Body of pancreas (tissue), 4 donors: ENCODE data around the gene ULK3. TPM values are rescaled to one million over a fixed set of nuclear protein-coding genes. Genes with fewer than 3 reads are reported as not detected.

Experiments
- ATAC-seq: fragments of 150-250 bp; one replicate; pipeline ENCODE4 v1.9.1; 2016
- DNase-seq, 4 donors: peaks; one replicate each; pipeline ENCODE4 v3.0.0-alpha.2; 2019
- H3K27ac ChIP-seq, 4 donors: fragments of 200-600 bp; sonication (generic); 1 replicate in 3 of 4; 2 replicates in 1 of 4; pipeline versions ENCODE4 v1.5.1 to v1.6.1; 2016 to 2019; ENCODE audit warnings: mild to moderate bottlenecking in 1 of 4, mixed read lengths in 1 of 4, moderate library complexity in 1 of 4
- H3K27me3 ChIP-seq, 2 donors: fragments of 200-600 bp; sonication (generic); one replicate each; pipeline ENCODE4 v1.6.0; 2016; ENCODE audit warnings: mild to moderate bottlenecking in 1 of 2
- H3K36me3 ChIP-seq, 2 donors: fragments of 200-600 bp; sonication (generic); replicated peaks in 1 of 2; 2 replicates each; pipeline ENCODE4 v1.5.1; 2016; ENCODE audit warnings: low read depth in 2 of 2; ENCODE audit not compliant: insufficient read depth in 1 of 2
- H3K4me1 ChIP-seq: fragments of 200-600 bp; sonication (generic); one replicate; pipeline ENCODE4 v1.6.0; 2016
- H3K4me3 ChIP-seq, 2 donors: fragments of 200-600 bp; sonication (generic); 1 replicate in 1 of 2; 2 replicates in 1 of 2; pipeline ENCODE4 v1.5.1; 2016 to 2019
- H3K9me3 ChIP-seq, 3 donors: fragments of 200-600 bp; sonication (generic); 1 replicate in 2 of 3; 2 replicates in 1 of 3; pipeline ENCODE4 v1.5.1; 2016
- CTCF ChIP-seq, 7 experiments: fragments of 450-650 bp in 4 of 7; fragments of 200-600 bp in 3 of 7; sonication (generic) in 3 of 7; IDR thresholded peaks; one replicate each; pipeline ENCODE4 v1.5.1; 2016 to 2019; ENCODE audit warnings: antibody characterized with exemption in 7 of 7
- POLR2A ChIP-seq, 3 donors: fragments of 450-650 bp; IDR thresholded peaks; one replicate each; pipeline ENCODE4 v1.6.1; 2016; ENCODE audit warnings: antibody characterized with exemption in 3 of 3, mild to moderate bottlenecking in 2 of 3
- WGBS, 2 donors: methylation state at CpG; one replicate each; pipeline ENCODE4 v1.1.5; 2017; 5-methylcytosine and 5-hydroxymethylcytosine counted together
- intact Hi-C: fragments of 100-400 bp; cut with DNase I; formaldehyde crosslinking; loops from one replicate; pipeline ENCODE4 v1.15.1; 2023
- total RNA-seq, 2 donors: library from RNA; depleted of rRNA; stranded (reverse); fragments of >200 nt; gene quantifications; one replicate each; pipeline ENCODE4 v1.1.0, GENCODE V29; 2016

The ULK3 gene
- total RNA-seq, 2 donors from 2014 or later, result 74.2 to 76.3 TPM

- Histone ChIP-seq H3K4me3 (no peak overlapping the region), H3K27me3 (no peaks in the 10 kb centered on the region), H3K9me3 (no peaks in the 10 kb centered on the region), H3K4me1 (peaks cover 67% of the 10 kb centered on the region), H3K27ac (peak overlapping the region in 2 of 4 donors; percentile 26 to 68), H3K36me3 (no peaks in the 10 kb centered on the region)
- DNase-seq, result no peak
- TF ChIP-seq CTCF (IDR thresholded peaks at IDR 0.05) (no peak), POLR2A (IDR thresholded peaks at IDR 0.05) (no peak)
- ATAC-seq, result no peak
- intact Hi-C loops, result no loop called here
Observed at GRCh38 chr15:74869372-74869725, 26.4 kb upstream of the ULK3 start.

- Histone ChIP-seq H3K36me3 (no peaks in the 10 kb centered on the region), H3K27me3 (no peaks in the 10 kb centered on the region), H3K4me3 (no peak overlapping the region), H3K27ac (peak overlapping the region in 2 of 4 donors; percentile 42 to 68), H3K4me1 (peaks cover 74% of the 10 kb centered on the region), H3K9me3 (no peaks in the 10 kb centered on the region)
- 49 to 74% methylated on average over 6 of the region's 6 CpGs for WGBS, 2 donors
- no peak for ATAC-seq
- DNase-seq, result peak in 1 of 4 donors; percentile 59
- intact Hi-C loops, result no loop called here
- TF ChIP-seq CTCF (IDR thresholded peaks at IDR 0.05), result no peak
- TF ChIP-seq POLR2A (IDR thresholded peaks at IDR 0.05), result peak in 1 of 3 donors; percentile 23
Observed at GRCh38 chr15:74868059-74868458, 25.1 kb upstream of the ULK3 start.

- no peaks in the 10 kb centered on the region for H3K27me3 ChIP-seq
- no peak for DNase-seq
- peaks cover 76% of the 10 kb centered on the region for H3K4me1 ChIP-seq
- H3K9me3 ChIP-seq, result no peaks in the 10 kb centered on the region
- H3K36me3 ChIP-seq, result no peaks in the 10 kb centered on the region
- no peak for ATAC-seq
- peak overlapping the region in 2 of 4 donors; percentile 42 to 68 for H3K27ac ChIP-seq
- WGBS, 2 donors, result 0 to 5% methylated on average over 1 of the region's 1 CpG
- intact Hi-C loops, result no loop called here
- TF ChIP-seq POLR2A (IDR thresholded peaks at IDR 0.05) (no peak), CTCF (IDR thresholded peaks at IDR 0.05) (no peak)
- H3K4me3 ChIP-seq, result no peak overlapping the region
Observed at GRCh38 chr15:74867466-74868038, 24.6 kb upstream of the ULK3 start.

GRCh38 chr15:74866090-74866489 is 23.1 kb upstream of the ULK3 start:
- no peak overlapping the region for H3K4me3 ChIP-seq
- H3K27ac ChIP-seq, result no peak overlapping the region
- H3K36me3 ChIP-seq, result no peaks in the 10 kb centered on the region
- ATAC-seq (no peak), DNase-seq (no peak)
- no peaks in the 10 kb centered on the region for H3K27me3 ChIP-seq
- TF ChIP-seq POLR2A (IDR thresholded peaks at IDR 0.05) (no peak), CTCF (IDR thresholded peaks at IDR 0.05) (no peak)
- WGBS, 2 donors, result 86 to 92% methylated on average over 6 of the region's 6 CpGs
- H3K4me1 ChIP-seq, result peaks cover 63% of the 10 kb centered on the region
- intact Hi-C loops, result no loop called here
- H3K9me3 ChIP-seq, result no peaks in the 10 kb centered on the region

- no peaks in the 10 kb centered on the region for H3K9me3 ChIP-seq
- H3K36me3 ChIP-seq, result no peaks in the 10 kb centered on the region
- intact Hi-C loops, result no loop called here
- H3K27ac ChIP-seq, result no peak overlapping the region
- peaks cover 56% of the 10 kb centered on the region for H3K4me1 ChIP-seq
- WGBS, 2 donors, result 58 to 74% methylated on average over 2 of the region's 2 CpGs
- no peak for ATAC-seq
- no peaks in the 10 kb centered on the region for H3K27me3 ChIP-seq
- DNase-seq, result no peak
- H3K4me3 ChIP-seq, result no peak overlapping the region
- TF ChIP-seq POLR2A (IDR thresholded peaks at IDR 0.05) (no peak), CTCF (IDR thresholded peaks at IDR 0.05) (no peak)
Observed at GRCh38 chr15:74865316-74865715, 22.4 kb upstream of the ULK3 start.
